HepG2 (cell line): ENCODE data around the gene PARD3. TPM values are rescaled to one million over a fixed set of nuclear protein-coding genes. Genes with fewer than 3 reads are reported as not detected.

Experiments
- ARID2 ChIP-seq: sonication (generic); formaldehyde crosslinking; IDR thresholded peaks from 2 replicates; pipeline ENCODE4 v1.8.1; 2022; ENCODE audit warnings: mild to moderate bottlenecking, missing genetic modification reagents, borderline replicate concordance
- ARID5B ChIP-seq: IDR thresholded peaks from 2 replicates; pipeline ENCODE4 v1.4.0; 2020; ENCODE audit warnings: mild to moderate bottlenecking, missing genetic modification reagents
- BRCA1 ChIP-seq: sonication (generic); formaldehyde crosslinking; IDR thresholded peaks from 2 replicates; pipeline ENCODE4 v1.4.0; 2020; ENCODE audit warnings: missing genetic modification reagents
- FOXP4 ChIP-seq: sonication (generic); formaldehyde crosslinking; IDR thresholded peaks from 2 replicates; pipeline ENCODE4 v1.4.0; 2020; ENCODE audit warnings: missing genetic modification reagents
- GATAD2A ChIP-seq: IDR thresholded peaks from 2 replicates; pipeline ENCODE4 v1.6.1; 2016
- HNF4A ChIP-seq: sonication (generic); formaldehyde crosslinking; IDR thresholded peaks from 2 replicates; pipeline ENCODE4 v1.4.0; 2020; ENCODE audit warnings: missing genetic modification reagents
- PATZ1 ChIP-seq: sonication (generic); formaldehyde crosslinking; IDR thresholded peaks from 2 replicates; pipeline ENCODE4 v1.4.0; 2020; ENCODE audit warnings: missing genetic modification reagents
- POLR2G ChIP-seq: fragments of 200-400 bp; formaldehyde crosslinking; IDR thresholded peaks from 2 replicates; pipeline ENCODE4 v1.6.1; 2018; ENCODE audit warnings: mild to moderate bottlenecking, low read depth, low read length, moderate library complexity
- RERE ChIP-seq: IDR thresholded peaks from 2 replicates; pipeline ENCODE4 v1.6.1; 2016; ENCODE audit warnings: low read depth, missing genetic modification reagents, missing compliant biosample characterization
- SMARCE1 ChIP-seq: fragments of 450-650 bp; IDR thresholded peaks from 2 replicates; pipeline ENCODE4 v1.6.1; 2017; ENCODE audit warnings: borderline replicate concordance
- ZIK1 ChIP-seq: sonication (generic); formaldehyde crosslinking; IDR thresholded peaks from 2 replicates; pipeline ENCODE4 v1.5.0; 2020; ENCODE audit warnings: mild to moderate bottlenecking, low read depth, missing genetic modification reagents, borderline replicate concordance
- ZNF12 ChIP-seq: sonication (generic); formaldehyde crosslinking; IDR thresholded peaks from 2 replicates; pipeline ENCODE4 v1.5.0; 2020; ENCODE audit warnings: missing genetic modification reagents
- ZNF503 ChIP-seq: sonication (generic); formaldehyde crosslinking; IDR thresholded peaks from 2 replicates; pipeline ENCODE4 v1.4.0; 2020; ENCODE audit warnings: missing genetic modification reagents
- polyA plus RNA-seq, 8 experiments: library from polyadenylated mRNA; depleted of rRNA in 3 of 8; stranded (reverse) in 7 of 8; unstranded in 1 of 8; fragments of >200 nt; fragmentation: Illumina TruSeq in 4 of 8; extraction: Trizol in 4 of 8; gene quantifications; 2 replicates each; pipeline versions ENCODE4 v1.2.1 to v1.2.3, GENCODE V29; 2011 to 2016; ENCODE audit warnings: low read depth in 4 of 8, missing spikeins in 1 of 8, mixed read lengths in 1 of 8; ENCODE audit not compliant: insufficient read depth in 1 of 8
- total RNA-seq, 5 experiments: library from RNA; depleted of rRNA; stranded (reverse); fragments of >200 nt; fragmentation: Illumina TruSeq; extraction: Trizol; gene quantifications; 2 replicates each; pipeline ENCODE4 v1.2.3, GENCODE V29; 2016; ENCODE audit warnings: low read depth in 1 of 5

PARD3 gene
- total and polyA plus RNA-seq, 2 of the 13 experiments (the other 11 are each of a cell fraction or from before 2014, with no cell fraction given): 40.9 to 60.0 TPM

- TF ChIP-seq PATZ1 (peak; percentile 65), FOXP4 (CRISPR knock-in tag) (peak; percentile 78), ARID2 (CRISPR knock-in tag) (no peak), RERE (peak; percentile 70), BRCA1 (CRISPR knock-in tag) (peak; percentile 57; the same call in 1 of the 2 replicates), SMARCE1 (no peak), ARID5B (CRISPR knock-in tag) (peak; percentile 95), ZNF503 (no peak; the same call in none of the 2 replicates), GATAD2A (CRISPR knock-in tag) (peak; percentile 98), ZNF12 (CRISPR knock-in tag) (0 out of 2 replicates have a peak, but pooled peaks have one; percentile 9), HNF4A (CRISPR knock-in tag) (peak; percentile 93), POLR2G (peak; percentile 93), ZIK1 (CRISPR knock-in tag) (no peak)
These were observed 77.9 kb downstream of the PARD3 start (continued) for GRCh38 chr10:34736976-34737771.
